Dermis microvascular lymphatic vessel endothelial cell (primary cell): Measurements from ENCODE around the gene NIPA2. TPM values are rescaled to one million over a fixed set of nuclear protein-coding genes. Genes with fewer than 3 reads are reported as not detected.

ENCODE experiments used
- DNase-seq, 2 donors: peaks; one replicate each; pipeline versions ENCODE4 v3.0.0 to v3.0.0-alpha.2; 2010; ENCODE audit warnings: low read depth in 2 of 2
- total RNA-seq: library from RNA; depleted of rRNA; stranded (reverse); fragments of >200 nt; gene quantifications from 2 replicates; pipeline ENCODE4 v1.2.1, GENCODE V29; 2014

The NIPA2 gene
- total RNA-seq, 1 donor from 2014 or later: 55.8 TPM

DNA sequence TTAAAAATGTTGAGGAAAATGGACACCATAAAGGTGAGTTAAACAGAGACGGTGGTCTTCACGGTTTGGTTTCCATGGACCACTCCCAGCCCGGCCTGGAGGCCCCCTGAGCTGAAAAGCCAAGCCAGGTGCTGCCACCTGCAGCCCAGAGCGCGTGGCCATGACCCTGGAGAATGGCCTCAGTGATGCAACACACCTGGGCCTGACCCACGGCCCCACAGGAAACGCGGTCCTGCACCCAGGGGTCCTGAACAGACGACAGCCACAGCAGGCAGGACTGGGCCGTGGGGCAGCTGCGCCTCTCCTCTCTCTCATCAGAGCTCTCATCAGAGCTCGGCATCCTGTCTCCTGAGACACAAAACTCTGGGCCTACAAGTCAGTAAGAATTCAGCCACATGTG lies 64.1 kb downstream of the NIPA2 start:
- no peak for DNase-seq

GRCh38 chr15:22902981-22903380 lies 64.5 kb downstream of the NIPA2 start:
- DNase-seq: no peak

DNA sequence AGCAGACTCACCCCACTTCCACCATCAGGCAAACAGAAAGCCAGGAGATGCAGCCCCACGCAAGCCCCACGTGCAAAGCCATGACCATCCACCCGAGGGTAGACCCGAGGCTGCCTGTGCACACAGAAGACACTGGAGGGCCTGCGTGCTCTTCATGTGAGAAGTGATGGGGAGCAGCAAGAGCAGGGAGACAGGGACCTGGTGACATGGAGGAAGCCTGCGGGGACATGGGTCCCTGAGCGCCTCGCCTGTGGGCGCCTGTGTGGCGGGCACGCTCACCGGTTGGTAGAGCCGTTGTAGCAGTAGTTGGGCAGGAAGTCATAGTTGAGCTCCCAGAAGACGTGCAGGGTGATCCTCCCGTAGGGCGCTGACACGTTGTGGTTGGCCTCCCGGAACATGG lies 65.0 kb downstream of the NIPA2 start:
- no peak for DNase-seq

GRCh38 chr15:22903961-22904534 lies 65.6 kb downstream of the NIPA2 start:
- DNase-seq: no peak

GRCh38 chr15:22904736-22905135 lies 66.3 kb downstream of the NIPA2 start:
- DNase-seq: no peak

DNA sequence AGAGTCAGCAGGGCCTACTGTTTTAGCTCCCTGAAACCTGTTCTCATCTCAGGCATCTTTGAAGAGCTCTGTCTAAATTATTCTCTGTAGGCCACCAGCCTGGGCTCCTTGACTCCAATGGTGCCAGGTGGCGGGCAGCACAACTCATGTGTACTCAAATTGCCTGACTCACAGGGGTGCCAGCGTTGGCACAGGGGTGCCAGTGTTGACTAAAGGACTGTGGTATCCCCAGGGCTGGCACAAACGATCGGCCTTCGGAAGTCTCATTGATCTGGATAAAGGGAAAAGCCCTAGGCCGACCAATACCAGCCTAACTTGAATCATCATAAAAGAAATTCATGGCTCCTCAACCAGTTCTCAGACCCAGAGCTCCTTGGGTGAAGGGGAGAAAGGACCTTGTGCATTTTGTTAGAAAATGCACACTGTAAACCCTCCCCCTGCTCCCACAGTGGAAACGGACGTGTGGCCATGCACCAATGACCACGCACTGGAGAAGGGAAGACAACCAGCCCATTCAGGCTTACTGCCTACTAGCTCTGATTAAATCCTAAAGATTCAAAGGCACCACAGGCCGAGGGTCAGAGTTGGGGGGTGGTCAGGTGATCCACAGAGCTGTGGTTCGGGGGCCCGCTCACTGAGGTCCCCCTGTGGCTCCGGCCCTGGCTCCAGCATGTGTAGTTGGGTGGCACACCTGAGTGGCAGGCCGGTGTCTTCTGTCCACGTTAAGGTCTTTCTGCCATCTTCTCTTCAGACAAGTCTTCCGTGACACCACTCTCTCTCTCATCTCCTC lies 68.9 kb downstream of the NIPA2 start:
- no peak for DNase-seq

DNA sequence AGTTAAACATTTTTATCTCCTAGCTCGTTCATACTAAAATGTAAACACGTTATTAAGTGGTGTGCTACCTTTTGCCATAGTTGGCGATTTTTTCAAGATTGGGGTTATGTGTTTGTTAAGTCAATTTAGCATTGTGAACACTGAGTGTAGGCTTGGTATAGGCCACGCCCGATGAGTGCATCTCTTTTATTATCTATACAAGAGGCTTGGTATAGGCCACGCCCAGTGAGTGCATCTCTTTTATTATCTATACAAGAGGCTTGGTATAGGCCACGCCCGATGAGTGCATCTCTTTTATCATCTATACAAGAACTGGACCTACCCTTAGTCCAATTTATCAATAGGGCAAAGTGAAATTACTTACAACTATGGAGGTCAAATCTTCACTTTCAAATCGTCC lies 70.4 kb downstream of the NIPA2 start:
- DNase-seq: no peak

- DNase-seq: no peak
These were observed 72.8 kb downstream of the NIPA2 start for GRCh38 chr15:22911306-22911705.

GRCh38 chr15:22912256-22912655 lies 73.8 kb downstream of the NIPA2 start:
- DNase-seq: no peak

- DNase-seq: no peak
These were observed 75.3 kb downstream of the NIPA2 start for GRCh38 chr15:22913646-22914380.

GRCh38 chr15:22915866-22916515 lies 77.5 kb downstream of the NIPA2 start:
- no peak for DNase-seq

DNA sequence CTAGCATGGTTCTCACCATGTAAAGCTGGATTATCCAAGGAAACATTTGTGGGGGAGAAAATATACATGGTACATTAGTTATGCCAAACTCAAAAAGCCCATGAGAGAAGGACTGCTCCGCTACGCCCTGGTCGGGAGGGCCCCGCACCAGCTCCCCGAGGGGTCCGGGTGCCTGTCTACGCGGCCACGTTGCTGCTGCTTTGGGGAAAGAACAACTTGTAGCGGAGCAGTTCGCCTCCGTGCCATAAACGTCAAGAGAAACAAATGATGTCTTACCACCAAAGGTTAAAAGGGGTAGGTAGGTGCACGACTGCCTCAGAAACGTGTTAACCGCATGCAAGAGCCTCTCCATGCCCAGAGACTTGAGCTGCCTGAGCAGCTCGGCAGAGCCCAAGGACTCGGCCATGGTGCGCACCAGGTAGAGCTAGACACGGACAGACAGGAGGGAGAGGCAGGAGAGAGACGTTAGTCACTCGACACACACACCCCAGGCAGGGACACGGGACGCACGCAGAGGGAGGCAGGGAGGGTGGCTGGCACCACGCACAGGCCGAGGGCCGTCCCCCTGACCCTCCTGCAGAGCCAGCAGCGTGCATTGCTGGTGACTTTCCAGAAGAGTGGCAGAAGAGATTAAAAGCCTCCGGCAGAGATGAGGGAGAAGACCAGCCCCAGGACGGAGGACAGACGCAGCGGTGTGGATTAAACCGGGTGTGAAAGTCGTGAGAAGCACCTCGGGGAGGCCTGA lies 78.3 kb downstream of the NIPA2 start:
- DNase-seq: no peak

GRCh38 chr15:22917556-22917955 lies 79.1 kb downstream of the NIPA2 start:
- no peak for DNase-seq

Other genes starting within 250 kb of the NIPA2 start
- gene NIPA1, start 52.0 kb upstream of the NIPA2 start, total RNA-seq: 9.1 and 11.3 TPM in 2 replicates
- 78.9 and 81.8 TPM in 2 replicates for gene CYFIP1, start 141.7 kb downstream of the NIPA2 start, total RNA-seq
- gene TUBGCP5, start 200.9 kb downstream of the NIPA2 start, total RNA-seq: 11.9 and 12.6 TPM in 2 replicates